GM10266 (cell line): ENCODE data around the gene OR2B2.
A peak's percentile ranks its signal among the peaks of the same experiment; 100 is the strongest.

Source experiments
- DNase-seq: peaks from one replicate; pipeline ENCODE4 v3.0.0; 2012; ENCODE audit errors: extremely low spot score
- TF ChIP-seq, protein P1 (sequence below): IDR thresholded peaks from 2 replicates; pipeline ENCODE4 v1.5.1; 2012; ENCODE audit warnings: mild to moderate bottlenecking, low read depth; ENCODE audit not compliant: control insufficient read depth, insufficient read depth; ENCODE audit errors: missing control alignments

The OR2B2 gene

DNA sequence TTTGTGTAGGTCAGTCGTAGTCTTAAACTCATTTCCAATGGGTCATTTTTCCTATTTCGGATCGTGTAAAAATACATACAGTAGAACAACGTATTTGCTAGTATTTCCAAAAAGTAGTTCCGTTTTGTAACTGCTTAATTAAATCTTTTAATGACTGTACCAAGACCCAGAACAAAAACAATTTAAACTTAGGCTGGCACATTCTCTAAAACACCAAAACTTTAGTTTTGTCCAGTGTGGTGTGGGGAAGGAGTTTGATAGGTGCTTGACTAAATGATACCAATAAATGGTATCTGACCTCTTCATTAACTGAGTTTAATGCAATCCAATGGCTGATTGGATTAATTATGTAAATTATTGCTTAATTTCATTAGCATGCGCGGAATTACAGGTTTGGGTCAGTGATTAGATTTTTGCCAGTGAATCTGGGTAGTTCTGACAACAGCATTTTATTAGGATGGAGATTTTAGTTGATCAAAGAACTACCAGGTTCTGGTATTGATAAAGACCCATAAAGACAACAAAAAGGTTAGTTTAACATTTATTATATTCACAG lies 20.8 kb downstream of the OR2B2 start:
- TF ChIP-seq, protein P1, sequence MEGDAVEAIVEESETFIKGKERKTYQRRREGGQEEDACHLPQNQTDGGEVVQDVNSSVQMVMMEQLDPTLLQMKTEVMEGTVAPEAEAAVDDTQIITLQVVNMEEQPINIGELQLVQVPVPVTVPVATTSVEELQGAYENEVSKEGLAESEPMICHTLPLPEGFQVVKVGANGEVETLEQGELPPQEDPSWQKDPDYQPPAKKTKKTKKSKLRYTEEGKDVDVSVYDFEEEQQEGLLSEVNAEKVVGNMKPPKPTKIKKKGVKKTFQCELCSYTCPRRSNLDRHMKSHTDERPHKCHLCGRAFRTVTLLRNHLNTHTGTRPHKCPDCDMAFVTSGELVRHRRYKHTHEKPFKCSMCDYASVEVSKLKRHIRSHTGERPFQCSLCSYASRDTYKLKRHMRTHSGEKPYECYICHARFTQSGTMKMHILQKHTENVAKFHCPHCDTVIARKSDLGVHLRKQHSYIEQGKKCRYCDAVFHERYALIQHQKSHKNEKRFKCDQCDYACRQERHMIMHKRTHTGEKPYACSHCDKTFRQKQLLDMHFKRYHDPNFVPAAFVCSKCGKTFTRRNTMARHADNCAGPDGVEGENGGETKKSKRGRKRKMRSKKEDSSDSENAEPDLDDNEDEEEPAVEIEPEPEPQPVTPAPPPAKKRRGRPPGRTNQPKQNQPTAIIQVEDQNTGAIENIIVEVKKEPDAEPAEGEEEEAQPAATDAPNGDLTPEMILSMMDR, result no peak
- no peak for DNase-seq

DNA sequence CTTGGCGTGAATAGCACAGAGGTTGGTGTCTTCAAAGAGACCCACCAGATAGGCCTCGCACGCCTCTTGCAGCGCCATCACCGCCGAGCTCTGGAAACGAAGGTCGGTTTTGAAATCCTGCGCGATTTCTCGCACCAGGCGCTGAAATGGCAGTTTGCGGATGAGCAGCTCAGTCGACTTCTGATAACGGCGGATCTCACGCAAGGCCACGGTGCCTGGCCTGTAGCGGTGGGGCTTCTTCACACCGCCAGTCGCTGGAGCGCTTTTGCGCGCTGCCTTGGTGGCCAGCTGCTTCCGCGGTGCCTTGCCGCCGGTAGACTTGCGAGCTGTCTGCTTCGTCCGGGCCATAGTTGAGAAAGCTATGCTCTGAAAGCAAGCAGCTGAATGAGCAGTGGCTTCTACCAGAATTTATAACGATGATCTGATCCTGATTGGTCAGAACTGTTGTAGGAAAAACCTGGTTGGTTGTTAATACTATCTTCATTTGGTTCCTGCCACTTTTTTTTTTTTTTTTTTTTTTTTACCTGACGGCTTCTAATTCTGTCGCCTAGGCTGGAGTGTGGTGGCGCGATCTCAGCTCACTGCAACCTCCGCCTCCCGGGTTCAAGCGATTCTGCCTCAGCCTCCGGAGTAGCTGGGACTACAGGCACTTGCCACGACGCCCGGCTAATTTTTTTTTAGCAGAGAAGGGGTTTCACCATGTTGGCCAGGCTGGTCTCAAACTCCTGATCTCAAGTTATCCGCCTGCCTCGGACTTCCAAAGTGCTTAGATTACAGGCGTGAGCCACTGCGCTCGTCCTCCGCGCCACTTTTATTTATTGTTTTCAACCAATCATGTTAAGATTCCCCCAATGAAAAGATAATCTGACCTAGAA lies 21.5 kb downstream of the OR2B2 start:
- TF ChIP-seq, protein P1, result no peak
- peak; percentile 69 for DNase-seq

- TF ChIP-seq, protein P1, result no peak
- no peak for DNase-seq
Observed at GRCh38 chr6:27889628-27890444, 22.4 kb downstream of the OR2B2 start.

DNA sequence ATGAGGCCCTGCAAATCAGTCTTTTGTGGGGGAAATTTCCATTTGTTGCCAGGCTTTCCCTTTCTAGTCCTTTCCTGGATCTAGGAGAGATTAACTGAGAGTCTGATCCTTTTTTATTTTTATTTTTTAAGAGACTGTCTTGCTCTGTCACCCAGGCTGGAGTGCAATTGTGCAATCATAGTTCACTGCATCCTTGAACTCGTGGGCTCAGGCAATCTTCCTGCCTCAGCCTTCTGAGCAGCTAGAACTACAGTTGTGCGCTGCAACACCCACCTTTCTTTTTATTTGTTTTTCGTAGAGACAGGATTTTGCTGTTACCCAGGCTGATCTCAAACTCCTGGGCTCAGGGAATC lies 22.9 kb downstream of the OR2B2 start:
- TF ChIP-seq, protein P1, result no peak

DNA sequence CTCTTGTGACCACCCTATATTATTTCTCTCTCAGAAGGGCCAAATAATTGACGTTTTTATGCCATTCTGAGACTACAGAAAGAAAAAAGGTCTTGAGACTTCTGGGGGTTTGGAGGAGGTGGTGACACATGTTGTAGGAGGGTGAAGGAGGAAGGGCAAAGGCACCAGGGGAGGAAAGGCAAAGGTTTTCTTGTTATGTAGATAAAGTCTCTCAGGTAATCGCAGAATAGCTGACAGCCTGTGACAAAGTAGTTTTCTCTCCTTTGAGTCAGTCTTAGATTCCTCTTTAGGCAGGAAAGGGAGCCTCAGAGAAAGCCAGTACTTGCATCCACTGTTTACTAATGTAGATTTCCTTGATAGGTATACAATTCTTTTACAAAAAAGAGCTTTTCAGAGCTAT lies 23.6 kb downstream of the OR2B2 start:
- no peak for DNase-seq
- TF ChIP-seq, protein P1, result no peak

More for the DNA sequence above, 22.9 kb downstream of the OR2B2 start:
- DNase-seq, result no peak

DNA sequence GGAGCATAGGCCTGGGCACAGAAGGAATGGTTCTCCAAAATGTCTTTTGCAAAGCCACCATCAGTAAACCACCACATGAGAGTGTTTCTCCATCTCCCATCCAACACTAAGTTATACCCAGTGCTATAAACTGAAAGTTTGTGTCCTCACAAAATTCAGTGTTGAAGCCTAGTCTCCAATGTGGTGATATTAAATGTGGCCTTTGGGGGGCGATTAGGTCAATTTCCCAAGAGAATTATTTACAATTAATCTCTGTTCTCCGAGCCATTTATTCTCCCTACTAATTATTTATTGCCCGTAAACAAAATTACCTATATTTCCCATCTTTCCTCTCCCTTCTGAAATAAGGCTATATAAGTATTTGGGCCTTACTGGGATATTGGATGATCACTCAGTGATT lies 26.1 kb downstream of the OR2B2 start:
- TF ChIP-seq, protein P1, result no peak
- no peak for DNase-seq
